ENCODE data around the gene SOX21. TPM values are rescaled to one million over a fixed set of nuclear protein-coding genes. Genes with fewer than 3 reads are reported as not detected.
A peak's percentile ranks its signal among the peaks of the same experiment; 100 is the strongest.

Gene SOX21
- total and polyA plus RNA-seq, 8 donors: 2.4 to 32.4 (median 5.4) TPM; not detected in 1

DNA sequence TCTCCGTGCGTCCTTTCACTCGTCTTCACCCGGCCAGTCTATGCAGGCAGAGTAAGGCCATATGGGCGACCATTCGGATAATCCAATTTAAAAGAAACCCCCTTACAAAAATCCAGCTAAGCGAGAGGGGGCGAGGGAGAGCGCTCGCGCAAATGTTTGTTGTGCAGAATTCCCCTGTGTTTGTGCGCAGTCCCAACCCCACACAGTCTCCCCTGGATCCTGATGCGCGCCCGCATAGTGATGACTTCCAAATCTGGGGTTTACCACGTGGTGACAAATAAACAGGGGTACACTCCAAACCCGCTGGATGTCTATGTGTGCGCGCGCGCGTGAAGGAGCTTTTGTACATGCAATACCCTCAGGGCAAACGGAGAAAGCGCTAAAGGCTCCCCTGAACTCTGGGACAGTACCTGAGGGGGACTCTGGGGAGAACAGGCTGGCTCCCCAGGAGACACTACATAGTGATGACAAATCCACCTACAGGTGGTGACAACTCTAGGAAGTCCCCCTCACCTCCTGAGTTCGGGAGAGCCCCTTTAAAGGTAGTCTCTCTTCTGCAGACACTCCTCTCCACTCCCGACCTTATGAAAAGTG, 8.5 kb downstream of the SOX21 start:
- 19 to 42% (median 23%) methylated on average over 26 of the region's 26 CpGs for WGBS, 5 donors
- Histone ChIP-seq H3K9me3 (peaks cover 0 to 13% (median 0%) of the 10 kb centered on the region in 4 donors), H3K4me3 (no peak overlapping the region), H3K4me1 (peaks cover 0 to 29% (median 18%) of the 10 kb centered on the region in 4 donors), H3K27ac (no peak overlapping the region), H3K27me3 (peaks cover 18 to 100% (median 74%) of the 10 kb centered on the region in 3 donors), H3K36me3 (no peaks in the 10 kb centered on the region)
- no peak for TF ChIP-seq POLR2AphosphoS5 (IDR thresholded peaks at IDR 0.05)
- TF ChIP-seq EP300 (IDR thresholded peaks at IDR 0.05): no peak
- no peak for TF ChIP-seq CTCF (IDR thresholded peaks at IDR 0.05)
- no peak for TF ChIP-seq POLR2A (IDR thresholded peaks at IDR 0.05)
- intact Hi-C loops (cut with DNase I; ENCODE audit: low total_unique reads): no loop called here
- DNase-seq: peak in 1 of 2 donors; percentile 6

GRCh38 chr13:94703271-94703670, 9.1 kb downstream of the SOX21 start:
- Histone ChIP-seq H3K4me1 (peaks cover 0 to 28% (median 18%) of the 10 kb centered on the region in 4 donors), H3K27ac (no peak overlapping the region), H3K27me3 (peaks cover 16 to 97% (median 68%) of the 10 kb centered on the region in 3 donors), H3K4me3 (no peak overlapping the region), H3K9me3 (peaks cover 0 to 13% (median 0%) of the 10 kb centered on the region in 4 donors), H3K36me3 (no peaks in the 10 kb centered on the region)
- TF ChIP-seq EP300 (IDR thresholded peaks at IDR 0.05) (no peak), POLR2AphosphoS5 (IDR thresholded peaks at IDR 0.05) (no peak), POLR2A (IDR thresholded peaks at IDR 0.05) (no peak), CTCF (IDR thresholded peaks at IDR 0.05) (no peak)
- peak in 1 of 2 donors; percentile 12 for DNase-seq
- intact Hi-C loops (cut with DNase I; ENCODE audit: low total_unique reads): no loop called here
- WGBS, 5 donors: 6 to 12% (median 7%) methylated on average over 17 of the region's 17 CpGs

DNA sequence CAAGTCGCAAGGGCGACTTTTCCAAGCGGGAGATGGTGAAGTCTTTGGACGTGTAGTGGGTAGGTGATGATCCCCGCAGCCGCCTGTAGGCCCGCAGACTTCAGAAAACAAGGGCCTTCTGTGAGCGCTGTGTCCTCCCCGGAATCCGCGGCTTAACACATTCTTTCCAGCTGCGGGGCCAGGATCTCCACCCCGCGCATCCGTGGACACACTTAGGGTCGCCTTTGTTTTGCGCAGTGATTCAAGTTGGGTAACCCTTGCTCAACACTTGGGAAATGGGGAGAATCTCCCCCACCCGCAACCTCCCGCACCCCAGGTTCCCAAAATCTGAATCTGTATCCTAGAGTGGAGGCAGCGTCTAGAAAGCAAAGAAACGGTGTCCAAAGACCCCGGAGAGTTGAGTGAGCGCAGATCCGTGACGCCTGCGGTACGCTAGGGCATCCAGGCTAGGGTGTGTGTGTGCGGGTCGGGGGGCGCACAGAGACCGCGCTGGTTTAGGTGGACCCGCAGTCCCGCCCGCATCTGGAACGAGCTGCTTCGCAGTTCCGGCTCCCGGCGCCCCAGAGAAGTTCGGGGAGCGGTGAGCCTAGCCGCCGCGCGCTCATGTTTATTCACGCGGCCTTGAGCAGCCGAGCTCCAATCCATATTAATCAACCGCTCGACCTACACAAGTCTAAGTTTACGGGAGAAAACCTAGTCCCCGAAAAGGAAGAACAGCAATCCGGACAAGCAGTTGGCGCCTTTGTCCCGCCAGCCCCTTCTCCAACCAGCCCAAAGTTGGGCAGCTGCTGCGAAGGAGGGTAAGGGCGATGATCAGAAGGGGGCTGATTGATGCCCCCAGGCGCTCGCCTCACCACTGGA, 9.9 kb downstream of the SOX21 start:
- TF ChIP-seq POLR2AphosphoS5 (IDR thresholded peaks at IDR 0.05) (no peak), EP300 (IDR thresholded peaks at IDR 0.05) (no peak), POLR2A (IDR thresholded peaks at IDR 0.05) (no peak), CTCF (IDR thresholded peaks at IDR 0.05) (no peak)
- H3K4me1 ChIP-seq: peaks cover 0 to 19% (median 13%) of the 10 kb centered on the region in 4 donors
- peak in 1 of 2 donors; percentile 30 for DNase-seq
- H3K27me3 ChIP-seq: peaks cover 8 to 95% (median 60%) of the 10 kb centered on the region in 3 donors
- no peaks in the 10 kb centered on the region for H3K36me3 ChIP-seq
- no peak overlapping the region for H3K4me3 ChIP-seq
- no peak overlapping the region for H3K27ac ChIP-seq
- intact Hi-C loops (cut with DNase I; ENCODE audit: low total_unique reads): no loop called here
- H3K9me3 ChIP-seq: peaks cover 0 to 13% (median 0%) of the 10 kb centered on the region in 4 donors
- WGBS, 5 donors: 18 to 28% (median 21%) methylated on average over 56 to 60 of the region's 60 CpGs

- TF ChIP-seq CTCF (IDR thresholded peaks at IDR 0.05) (no peak), POLR2A (IDR thresholded peaks at IDR 0.05) (no peak), EP300 (IDR thresholded peaks at IDR 0.05) (no peak), POLR2AphosphoS5 (IDR thresholded peaks at IDR 0.05) (no peak)
- Histone ChIP-seq H3K4me3 (no peak overlapping the region), H3K36me3 (no peaks in the 10 kb centered on the region), H3K4me1 (peaks cover 0 to 15% (median 8%) of the 10 kb centered on the region in 4 donors), H3K9me3 (peaks cover 0 to 13% (median 0%) of the 10 kb centered on the region in 4 donors), H3K27me3 (peaks cover 4 to 92% (median 51%) of the 10 kb centered on the region in 3 donors), H3K27ac (no peak overlapping the region)
- peak in 1 of 2 donors; percentile 4 for DNase-seq
- 55 to 72% (median 72%) methylated on average over 24 to 42 of the region's 42 CpGs for WGBS, 5 donors
- intact Hi-C loops (cut with DNase I; ENCODE audit: low total_unique reads): no loop called here
Observed at GRCh38 chr13:94701313-94702180, 10.8 kb downstream of the SOX21 start.
